ENCODE results near the gene ELMOD3.

GRCh38 chr2:85356186-85356585 is 1.6 kb downstream of the ELMOD3 start:
- TF ChIP-seq EZH2 (IDR thresholded peaks at IDR 0.05; ENCODE audit: low read length) (no peak), CTCF (optimal IDR thresholded peaks at IDR 0.05 in 1 of 3, IDR thresholded peaks at IDR 0.05 in 1 of 3, conservative IDR thresholded peaks at IDR 0.05 in 1 of 3; ENCODE audit: extremely low read depth in 1 of 3, insufficient read depth in 2 of 3, low read length in 3 of 3) (no peak)

Measured in keratinocyte (primary cell).